H1 (cell line): Measurements from ENCODE around the gene MRPL39. TPM values are rescaled to one million over a fixed set of nuclear protein-coding genes. Genes with fewer than 3 reads are reported as not detected.

ENCODE experiments used
- EGR1 ChIP-seq: IDR thresholded peaks from 2 replicates; pipeline ENCODE4 v1.6.1; 2011; ENCODE audit warnings: low read depth, low read length, borderline replicate concordance
- JUN ChIP-seq: IDR thresholded peaks from 2 replicates; pipeline ENCODE4 v1.6.1; 2011; ENCODE audit warnings: low read depth, mild to moderate bottlenecking, improper control_type of control experiment, low read length
- KDM4A ChIP-seq: IDR thresholded peaks from one replicate; pipeline ENCODE4 v1.7.1; 2012; ENCODE audit warnings: low read depth, mild to moderate bottlenecking, moderate library complexity, low read length, inconsistent platforms; ENCODE audit not compliant: severe bottlenecking
- RFX5 ChIP-seq: IDR thresholded peaks from 2 replicates; pipeline ENCODE4 v1.6.1; 2011; ENCODE audit warnings: low read depth, low read length, improper control_type of control experiment, borderline replicate concordance
- ZNF274 ChIP-seq: IDR thresholded peaks from 2 replicates; pipeline ENCODE4 v1.7.0; 2012; ENCODE audit warnings: low read length, borderline replicate concordance; ENCODE audit errors: extremely low read depth
- polyA plus RNA-seq, 7 experiments: library from polyadenylated mRNA; depleted of rRNA in 3 of 7; stranded (reverse) in 5 of 7; unstranded in 2 of 7; fragments of >200 nt in 5 of 7; fragments of 200-250 nt in 2 of 7; gene quantifications; 1 replicate in 5 of 7; 2 replicates in 1 of 7; 4 replicates in 1 of 7; pipeline versions ENCODE4 v1.2.1 to v1.2.3, GENCODE V29; 2011 to 2013; ENCODE audit warnings: missing spikeins in 2 of 7, mixed read lengths in 2 of 7
- total RNA-seq: library from RNA; stranded (reverse); fragmentation: NEBNext Ultra II Directional; extraction: Animal tissue kit (Norgen Biotek cat#: 25700); gene quantifications from 2 replicates; pipeline ENCODE4 v1.2.1, GENCODE V29; 2021
- TF ChIP-seq, protein P1 (sequence below): fragments of 300-600 bp; sonication (generic); IDR thresholded peaks from 2 replicates; pipeline ENCODE4 v1.7.1; 2012; ENCODE audit warnings: low read length, moderate library complexity, mild to moderate bottlenecking, inconsistent platforms; ENCODE audit not compliant: insufficient replicate concordance

Gene MRPL39
- total and polyA plus RNA-seq, 2 of the 8 experiments (the other 6 are each of a cell fraction or from before 2014, with no cell fraction given): 20.3 to 43.2 TPM

DNA sequence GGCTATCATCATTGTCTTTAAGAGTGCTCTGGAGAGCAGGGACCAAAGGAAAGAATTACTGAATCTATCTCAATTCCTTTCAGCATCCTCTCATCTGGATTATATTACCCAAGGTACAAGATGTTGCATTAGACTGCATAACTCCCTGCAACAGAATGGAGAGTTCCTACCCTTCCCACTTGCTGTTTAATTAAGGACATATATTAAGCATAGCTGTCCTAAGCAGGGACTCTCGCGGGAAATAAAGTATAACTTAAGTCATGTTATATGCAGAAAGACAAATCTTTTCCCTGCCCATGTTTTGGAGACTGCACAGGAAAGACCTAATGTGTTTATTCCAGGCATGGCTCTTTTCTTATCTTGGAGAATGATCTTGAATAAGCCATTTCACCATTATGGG lies 25.0 kb upstream of the MRPL39 start (continued):
- TF ChIP-seq, protein P1, sequence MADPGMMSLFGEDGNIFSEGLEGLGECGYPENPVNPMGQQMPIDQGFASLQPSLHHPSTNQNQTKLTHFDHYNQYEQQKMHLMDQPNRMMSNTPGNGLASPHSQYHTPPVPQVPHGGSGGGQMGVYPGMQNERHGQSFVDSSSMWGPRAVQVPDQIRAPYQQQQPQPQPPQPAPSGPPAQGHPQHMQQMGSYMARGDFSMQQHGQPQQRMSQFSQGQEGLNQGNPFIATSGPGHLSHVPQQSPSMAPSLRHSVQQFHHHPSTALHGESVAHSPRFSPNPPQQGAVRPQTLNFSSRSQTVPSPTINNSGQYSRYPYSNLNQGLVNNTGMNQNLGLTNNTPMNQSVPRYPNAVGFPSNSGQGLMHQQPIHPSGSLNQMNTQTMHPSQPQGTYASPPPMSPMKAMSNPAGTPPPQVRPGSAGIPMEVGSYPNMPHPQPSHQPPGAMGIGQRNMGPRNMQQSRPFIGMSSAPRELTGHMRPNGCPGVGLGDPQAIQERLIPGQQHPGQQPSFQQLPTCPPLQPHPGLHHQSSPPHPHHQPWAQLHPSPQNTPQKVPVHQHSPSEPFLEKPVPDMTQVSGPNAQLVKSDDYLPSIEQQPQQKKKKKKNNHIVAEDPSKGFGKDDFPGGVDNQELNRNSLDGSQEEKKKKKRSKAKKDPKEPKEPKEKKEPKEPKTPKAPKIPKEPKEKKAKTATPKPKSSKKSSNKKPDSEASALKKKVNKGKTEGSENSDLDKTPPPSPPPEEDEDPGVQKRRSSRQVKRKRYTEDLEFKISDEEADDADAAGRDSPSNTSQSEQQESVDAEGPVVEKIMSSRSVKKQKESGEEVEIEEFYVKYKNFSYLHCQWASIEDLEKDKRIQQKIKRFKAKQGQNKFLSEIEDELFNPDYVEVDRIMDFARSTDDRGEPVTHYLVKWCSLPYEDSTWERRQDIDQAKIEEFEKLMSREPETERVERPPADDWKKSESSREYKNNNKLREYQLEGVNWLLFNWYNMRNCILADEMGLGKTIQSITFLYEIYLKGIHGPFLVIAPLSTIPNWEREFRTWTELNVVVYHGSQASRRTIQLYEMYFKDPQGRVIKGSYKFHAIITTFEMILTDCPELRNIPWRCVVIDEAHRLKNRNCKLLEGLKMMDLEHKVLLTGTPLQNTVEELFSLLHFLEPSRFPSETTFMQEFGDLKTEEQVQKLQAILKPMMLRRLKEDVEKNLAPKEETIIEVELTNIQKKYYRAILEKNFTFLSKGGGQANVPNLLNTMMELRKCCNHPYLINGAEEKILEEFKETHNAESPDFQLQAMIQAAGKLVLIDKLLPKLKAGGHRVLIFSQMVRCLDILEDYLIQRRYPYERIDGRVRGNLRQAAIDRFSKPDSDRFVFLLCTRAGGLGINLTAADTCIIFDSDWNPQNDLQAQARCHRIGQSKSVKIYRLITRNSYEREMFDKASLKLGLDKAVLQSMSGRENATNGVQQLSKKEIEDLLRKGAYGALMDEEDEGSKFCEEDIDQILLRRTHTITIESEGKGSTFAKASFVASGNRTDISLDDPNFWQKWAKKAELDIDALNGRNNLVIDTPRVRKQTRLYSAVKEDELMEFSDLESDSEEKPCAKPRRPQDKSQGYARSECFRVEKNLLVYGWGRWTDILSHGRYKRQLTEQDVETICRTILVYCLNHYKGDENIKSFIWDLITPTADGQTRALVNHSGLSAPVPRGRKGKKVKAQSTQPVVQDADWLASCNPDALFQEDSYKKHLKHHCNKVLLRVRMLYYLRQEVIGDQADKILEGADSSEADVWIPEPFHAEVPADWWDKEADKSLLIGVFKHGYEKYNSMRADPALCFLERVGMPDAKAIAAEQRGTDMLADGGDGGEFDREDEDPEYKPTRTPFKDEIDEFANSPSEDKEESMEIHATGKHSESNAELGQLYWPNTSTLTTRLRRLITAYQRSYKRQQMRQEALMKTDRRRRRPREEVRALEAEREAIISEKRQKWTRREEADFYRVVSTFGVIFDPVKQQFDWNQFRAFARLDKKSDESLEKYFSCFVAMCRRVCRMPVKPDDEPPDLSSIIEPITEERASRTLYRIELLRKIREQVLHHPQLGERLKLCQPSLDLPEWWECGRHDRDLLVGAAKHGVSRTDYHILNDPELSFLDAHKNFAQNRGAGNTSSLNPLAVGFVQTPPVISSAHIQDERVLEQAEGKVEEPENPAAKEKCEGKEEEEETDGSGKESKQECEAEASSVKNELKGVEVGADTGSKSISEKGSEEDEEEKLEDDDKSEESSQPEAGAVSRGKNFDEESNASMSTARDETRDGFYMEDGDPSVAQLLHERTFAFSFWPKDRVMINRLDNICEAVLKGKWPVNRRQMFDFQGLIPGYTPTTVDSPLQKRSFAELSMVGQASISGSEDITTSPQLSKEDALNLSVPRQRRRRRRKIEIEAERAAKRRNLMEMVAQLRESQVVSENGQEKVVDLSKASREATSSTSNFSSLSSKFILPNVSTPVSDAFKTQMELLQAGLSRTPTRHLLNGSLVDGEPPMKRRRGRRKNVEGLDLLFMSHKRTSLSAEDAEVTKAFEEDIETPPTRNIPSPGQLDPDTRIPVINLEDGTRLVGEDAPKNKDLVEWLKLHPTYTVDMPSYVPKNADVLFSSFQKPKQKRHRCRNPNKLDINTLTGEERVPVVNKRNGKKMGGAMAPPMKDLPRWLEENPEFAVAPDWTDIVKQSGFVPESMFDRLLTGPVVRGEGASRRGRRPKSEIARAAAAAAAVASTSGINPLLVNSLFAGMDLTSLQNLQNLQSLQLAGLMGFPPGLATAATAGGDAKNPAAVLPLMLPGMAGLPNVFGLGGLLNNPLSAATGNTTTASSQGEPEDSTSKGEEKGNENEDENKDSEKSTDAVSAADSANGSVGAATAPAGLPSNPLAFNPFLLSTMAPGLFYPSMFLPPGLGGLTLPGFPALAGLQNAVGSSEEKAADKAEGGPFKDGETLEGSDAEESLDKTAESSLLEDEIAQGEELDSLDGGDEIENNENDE: no peak
- TF ChIP-seq ZNF274 (no peak), JUN (no peak), EGR1 (no peak), KDM4A (no peak), RFX5 (no peak)
